ENCODE results near the gene TLR10.

TLR10 gene, protein sequence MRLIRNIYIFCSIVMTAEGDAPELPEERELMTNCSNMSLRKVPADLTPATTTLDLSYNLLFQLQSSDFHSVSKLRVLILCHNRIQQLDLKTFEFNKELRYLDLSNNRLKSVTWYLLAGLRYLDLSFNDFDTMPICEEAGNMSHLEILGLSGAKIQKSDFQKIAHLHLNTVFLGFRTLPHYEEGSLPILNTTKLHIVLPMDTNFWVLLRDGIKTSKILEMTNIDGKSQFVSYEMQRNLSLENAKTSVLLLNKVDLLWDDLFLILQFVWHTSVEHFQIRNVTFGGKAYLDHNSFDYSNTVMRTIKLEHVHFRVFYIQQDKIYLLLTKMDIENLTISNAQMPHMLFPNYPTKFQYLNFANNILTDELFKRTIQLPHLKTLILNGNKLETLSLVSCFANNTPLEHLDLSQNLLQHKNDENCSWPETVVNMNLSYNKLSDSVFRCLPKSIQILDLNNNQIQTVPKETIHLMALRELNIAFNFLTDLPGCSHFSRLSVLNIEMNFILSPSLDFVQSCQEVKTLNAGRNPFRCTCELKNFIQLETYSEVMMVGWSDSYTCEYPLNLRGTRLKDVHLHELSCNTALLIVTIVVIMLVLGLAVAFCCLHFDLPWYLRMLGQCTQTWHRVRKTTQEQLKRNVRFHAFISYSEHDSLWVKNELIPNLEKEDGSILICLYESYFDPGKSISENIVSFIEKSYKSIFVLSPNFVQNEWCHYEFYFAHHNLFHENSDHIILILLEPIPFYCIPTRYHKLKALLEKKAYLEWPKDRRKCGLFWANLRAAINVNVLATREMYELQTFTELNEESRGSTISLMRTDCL

GRCh38 chr4:38782452-38783108 lies at the start of gene TLR10:
TSS of gene TLR10 (minus strand) at chr4:38782990. CDS start at chr4:38775590, 7,400 bp downstream.
- H3K27ac Mint-ChIP-seq, result no peak within 1 kb of the TSS
- H3K4me3 Mint-ChIP-seq, result peak within 1 kb of the TSS; percentile 73

GRCh38 chr4:38832206-38832605 lies 49.4 kb upstream of the TLR10 start:
- no peak overlapping the region for H3K27ac Mint-ChIP-seq
- H3K36me3 Mint-ChIP-seq (ENCODE audit: low read depth), result peaks cover 7% of the 10 kb centered on the region
- H3K4me3 Mint-ChIP-seq, result no peak overlapping the region
- H3K9me3 Mint-ChIP-seq, result peaks cover 14% of the 10 kb centered on the region
- H3K4me1 Mint-ChIP-seq (ENCODE audit: low read depth), result peaks cover 6% of the 10 kb centered on the region
- no peaks in the 10 kb centered on the region for H3K27me3 Mint-ChIP-seq

More at GRCh38 chr4:38782452-38783108, at the start of gene TLR10:
- H3K4me1 Mint-ChIP-seq (ENCODE audit: low read depth), result peaks cover 18% of the 10 kb centered on the region
- no peaks in the 10 kb centered on the region for H3K36me3 Mint-ChIP-seq (ENCODE audit: low read depth)
- no peaks in the 10 kb centered on the region for H3K27me3 Mint-ChIP-seq
- H3K9me3 Mint-ChIP-seq, result no peaks in the 10 kb centered on the region

- H3K27me3 Mint-ChIP-seq, result no peaks in the 10 kb centered on the region
- H3K4me3 Mint-ChIP-seq, result no peak overlapping the region
Measured at GRCh38 chr4:38831653-38832052, 48.9 kb upstream of the TLR10 start.

DNA sequence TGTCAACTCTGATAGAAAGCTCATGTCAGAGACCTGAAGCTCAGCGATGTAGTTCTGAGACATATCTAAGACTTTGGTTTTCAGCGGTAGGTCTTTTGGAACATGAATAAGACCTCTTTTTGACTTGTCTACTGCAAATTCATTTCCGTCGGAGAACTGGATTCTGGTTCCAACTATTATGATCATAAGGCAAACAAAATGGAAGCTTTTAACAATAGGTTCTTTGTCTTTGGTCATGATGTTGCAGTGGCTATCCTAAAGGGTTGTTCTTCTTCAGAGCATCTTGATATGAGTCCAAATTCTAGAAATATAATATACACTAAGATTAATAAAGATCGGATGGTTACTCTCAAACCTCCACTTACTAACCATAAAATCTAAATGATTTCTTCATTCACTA lies 46.4 kb upstream of the TLR10 start:
- no peaks in the 10 kb centered on the region for H3K4me1 Mint-ChIP-seq (ENCODE audit: low read depth)
- H3K27me3 Mint-ChIP-seq, result no peaks in the 10 kb centered on the region
- H3K27ac Mint-ChIP-seq, result no peak overlapping the region
- no peak overlapping the region for H3K4me3 Mint-ChIP-seq
- no peaks in the 10 kb centered on the region for H3K9me3 Mint-ChIP-seq
- H3K36me3 Mint-ChIP-seq (ENCODE audit: low read depth), result peaks cover 17% of the 10 kb centered on the region

More at GRCh38 chr4:38831653-38832052, 48.9 kb upstream of the TLR10 start:
- H3K27ac Mint-ChIP-seq, result no peak overlapping the region
- H3K4me1 Mint-ChIP-seq (ENCODE audit: low read depth), result peaks cover under 1% of the 10 kb centered on the region
- peaks cover 7% of the 10 kb centered on the region for H3K36me3 Mint-ChIP-seq (ENCODE audit: low read depth)
- H3K9me3 Mint-ChIP-seq, result peaks cover 14% of the 10 kb centered on the region

- Mint-ChIP-seq H3K4me1 (ENCODE audit: low read depth) (peaks cover 20% of the 10 kb centered on the region), H3K4me3 (no peak overlapping the region), H3K9me3 (peaks cover 13% of the 10 kb centered on the region), H3K27me3 (no peaks in the 10 kb centered on the region), H3K27ac (no peak overlapping the region), H3K36me3 (ENCODE audit: low read depth) (peaks cover 22% of the 10 kb centered on the region)
Measured at GRCh38 chr4:38823766-38824165, 41.0 kb upstream of the TLR10 start.

DNA sequence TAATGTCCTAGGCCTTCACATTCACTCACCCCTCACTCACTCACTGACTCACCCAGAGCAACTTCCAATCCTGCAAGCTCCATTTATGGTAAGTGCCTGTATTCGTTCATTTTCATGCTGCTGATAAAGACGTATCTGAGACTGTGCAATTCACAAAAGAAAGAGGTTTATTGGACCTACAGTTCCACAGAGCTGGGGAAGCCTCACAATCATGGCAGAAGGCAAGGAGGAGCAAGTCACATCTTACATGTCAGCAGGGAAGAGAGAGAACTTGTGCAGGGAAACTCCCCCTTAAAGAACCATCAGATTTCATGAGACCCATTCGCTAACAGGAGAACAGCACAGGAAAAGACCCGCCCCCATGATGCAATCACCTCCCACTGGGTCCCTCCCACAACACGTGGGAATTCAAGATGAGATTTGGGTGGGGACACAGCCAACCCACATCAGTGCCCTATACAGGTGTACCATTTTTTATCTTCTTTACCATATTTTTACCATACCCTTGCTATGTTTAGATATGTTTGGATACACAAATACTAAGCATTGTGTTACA lies 40.0 kb upstream of the TLR10 start:
- no peak overlapping the region for H3K27ac Mint-ChIP-seq
- no peak overlapping the region for H3K4me3 Mint-ChIP-seq
- H3K36me3 Mint-ChIP-seq (ENCODE audit: low read depth), result peaks cover 22% of the 10 kb centered on the region
- H3K9me3 Mint-ChIP-seq, result peaks cover 13% of the 10 kb centered on the region
- peaks cover 27% of the 10 kb centered on the region for H3K4me1 Mint-ChIP-seq (ENCODE audit: low read depth)
- H3K27me3 Mint-ChIP-seq, result peaks cover 3% of the 10 kb centered on the region

DNA sequence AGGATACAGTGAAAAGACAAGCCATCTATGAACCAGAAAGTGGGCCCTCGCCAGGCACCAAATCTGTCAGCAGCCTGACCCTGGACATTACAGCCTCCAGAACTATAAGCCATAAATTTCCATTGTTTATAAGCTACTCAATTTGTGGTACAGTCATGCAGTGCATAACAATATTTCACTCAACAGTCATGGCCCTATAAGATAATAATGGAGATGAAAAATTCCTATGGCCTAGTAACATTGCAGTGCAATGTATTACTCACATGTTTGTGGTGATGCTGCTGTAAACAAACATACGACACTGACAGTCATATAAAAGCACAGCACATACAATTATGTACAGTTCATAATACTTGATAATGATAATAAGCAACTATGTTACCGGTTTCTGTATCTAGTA lies 38.9 kb upstream of the TLR10 start:
- Mint-ChIP-seq H3K4me3 (no peak overlapping the region), H3K27ac (no peak overlapping the region), H3K27me3 (peaks cover 3% of the 10 kb centered on the region), H3K36me3 (ENCODE audit: low read depth) (peaks cover 22% of the 10 kb centered on the region), H3K4me1 (ENCODE audit: low read depth) (peaks cover 27% of the 10 kb centered on the region), H3K9me3 (peaks cover 13% of the 10 kb centered on the region)

- H3K27ac Mint-ChIP-seq, result peak overlapping the region; percentile 62
- H3K4me3 Mint-ChIP-seq, result peak overlapping the region; percentile 6
- peaks cover 3% of the 10 kb centered on the region for H3K27me3 Mint-ChIP-seq
- H3K9me3 Mint-ChIP-seq, result peaks cover 13% of the 10 kb centered on the region
- peaks cover 14% of the 10 kb centered on the region for H3K36me3 Mint-ChIP-seq (ENCODE audit: low read depth)
- peaks cover 27% of the 10 kb centered on the region for H3K4me1 Mint-ChIP-seq (ENCODE audit: low read depth)
Measured at GRCh38 chr4:38820329-38821061, 37.7 kb upstream of the TLR10 start.

GRCh38 chr4:38819569-38819968 lies 36.8 kb upstream of the TLR10 start:
- H3K9me3 Mint-ChIP-seq, result peaks cover 13% of the 10 kb centered on the region
- peak overlapping the region; percentile 62 for H3K27ac Mint-ChIP-seq
- H3K27me3 Mint-ChIP-seq, result peaks cover 3% of the 10 kb centered on the region
- peaks cover 27% of the 10 kb centered on the region for H3K4me1 Mint-ChIP-seq (ENCODE audit: low read depth)
- H3K4me3 Mint-ChIP-seq, result no peak overlapping the region
- peaks cover 8% of the 10 kb centered on the region for H3K36me3 Mint-ChIP-seq (ENCODE audit: low read depth)

DNA sequence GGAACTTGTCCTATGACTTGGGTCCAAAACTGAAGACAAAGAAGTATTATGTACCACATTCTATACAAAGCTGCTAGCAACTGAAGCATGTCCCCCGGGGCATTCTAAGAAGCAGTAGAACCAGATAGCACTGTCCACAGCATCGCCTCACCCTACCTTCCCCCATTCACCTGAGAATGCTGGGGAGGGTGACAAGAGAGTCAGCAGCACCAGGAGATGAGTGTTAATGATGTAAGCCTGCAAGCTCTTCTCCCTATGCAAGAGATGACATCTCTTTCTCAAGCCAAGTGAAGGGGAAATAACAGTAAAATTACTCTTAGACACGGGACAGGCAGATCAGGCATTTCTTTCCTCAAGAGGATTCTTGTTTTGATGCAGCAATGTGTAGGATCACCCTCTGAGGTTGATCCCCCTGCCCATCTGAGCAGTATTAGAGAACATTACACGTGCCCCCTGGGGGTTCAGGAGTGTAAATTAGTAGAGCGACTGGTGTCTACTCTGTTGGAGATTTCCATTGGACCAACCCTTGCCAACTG lies 35.7 kb upstream of the TLR10 start:
- H3K27ac Mint-ChIP-seq, result peak overlapping the region; percentile 49
- H3K9me3 Mint-ChIP-seq, result peaks cover 12% of the 10 kb centered on the region
- H3K4me3 Mint-ChIP-seq, result no peak overlapping the region
- peaks cover 3% of the 10 kb centered on the region for H3K27me3 Mint-ChIP-seq
- peaks cover 27% of the 10 kb centered on the region for H3K4me1 Mint-ChIP-seq (ENCODE audit: low read depth)
- peaks cover 4% of the 10 kb centered on the region for H3K36me3 Mint-ChIP-seq (ENCODE audit: low read depth)

DNA sequence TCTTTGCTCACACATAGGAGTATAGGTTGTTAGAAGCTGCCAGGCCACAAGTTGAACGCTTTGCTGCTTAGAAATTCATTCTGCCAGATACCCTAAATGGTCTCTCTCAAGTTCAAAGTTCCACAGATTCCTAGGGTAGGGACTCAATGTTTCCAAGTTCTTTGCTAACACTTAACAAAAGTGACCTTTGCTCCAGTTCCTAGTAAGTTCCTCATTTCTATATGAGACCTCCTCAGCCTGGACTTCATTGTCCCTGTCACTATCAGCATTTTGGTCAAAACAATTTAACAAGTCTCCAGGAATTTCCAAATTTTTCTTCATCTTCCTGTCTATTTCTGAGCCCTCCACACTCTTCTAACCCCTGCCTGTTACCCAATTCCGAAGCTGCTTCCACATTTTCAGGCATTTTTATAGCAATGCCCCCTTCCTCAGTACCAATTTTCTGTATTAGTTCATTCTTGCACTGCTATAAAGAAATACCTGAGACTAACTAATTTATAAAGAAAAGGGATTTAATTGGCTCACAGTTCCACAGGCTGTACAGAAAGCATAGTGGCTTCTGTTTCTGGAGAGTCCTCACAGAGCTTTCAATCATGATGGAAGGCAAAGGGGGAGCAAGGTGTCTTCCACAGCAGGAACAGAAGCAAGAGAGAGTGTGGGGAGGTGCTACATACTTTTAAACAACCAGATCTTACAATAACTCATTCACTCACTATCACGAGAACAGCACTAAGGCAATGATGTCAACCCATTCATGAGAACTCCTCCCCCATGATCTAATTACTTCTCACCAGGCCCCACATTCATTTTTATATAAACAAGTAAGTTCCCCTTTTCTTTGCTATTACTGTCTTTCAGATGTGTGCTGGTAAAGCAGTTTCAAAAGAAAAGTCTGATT lies 33.3 kb upstream of the TLR10 start:
- Mint-ChIP-seq H3K9me3 (no peaks in the 10 kb centered on the region), H3K4me1 (ENCODE audit: low read depth) (peaks cover 27% of the 10 kb centered on the region), H3K27me3 (peaks cover 3% of the 10 kb centered on the region), H3K4me3 (no peak overlapping the region), H3K36me3 (ENCODE audit: low read depth) (no peaks in the 10 kb centered on the region), H3K27ac (peak overlapping the region; percentile 41)

- no peaks in the 10 kb centered on the region for H3K36me3 Mint-ChIP-seq (ENCODE audit: low read depth)
- H3K9me3 Mint-ChIP-seq, result no peaks in the 10 kb centered on the region
- no peak overlapping the region for H3K4me3 Mint-ChIP-seq
- H3K27ac Mint-ChIP-seq, result no peak overlapping the region
- peaks cover 11% of the 10 kb centered on the region for H3K4me1 Mint-ChIP-seq (ENCODE audit: low read depth)
- H3K27me3 Mint-ChIP-seq, result peaks cover 3% of the 10 kb centered on the region
Measured at GRCh38 chr4:38814386-38814785, 31.6 kb upstream of the TLR10 start.

DNA sequence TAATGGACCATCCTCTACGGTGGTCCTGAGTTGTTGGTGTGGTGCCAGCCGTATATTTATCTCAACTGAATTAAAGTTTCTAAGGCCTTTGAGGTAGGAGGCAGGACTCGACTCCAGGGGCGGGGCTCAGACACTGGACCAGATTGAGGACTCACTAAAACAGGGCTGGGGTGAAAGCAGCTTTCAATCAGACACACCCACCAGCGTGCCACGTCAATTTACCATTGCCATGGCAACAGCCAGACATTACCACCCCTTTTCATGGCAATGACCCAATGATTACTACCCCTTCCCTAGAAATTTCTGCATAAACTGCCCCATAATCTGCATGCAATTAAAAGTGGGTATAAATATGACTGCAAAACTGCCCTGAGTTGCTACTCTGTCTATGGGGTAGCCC lies 28.5 kb upstream of the TLR10 start:
- Mint-ChIP-seq H3K4me3 (no peak overlapping the region), H3K9me3 (no peaks in the 10 kb centered on the region), H3K27ac (no peak overlapping the region), H3K27me3 (no peaks in the 10 kb centered on the region), H3K4me1 (ENCODE audit: low read depth) (no peaks in the 10 kb centered on the region), H3K36me3 (ENCODE audit: low read depth) (no peaks in the 10 kb centered on the region)
